Measurements from ENCODE around the gene CCNB3. TPM values are rescaled to one million over a fixed set of nuclear protein-coding genes. Genes with fewer than 3 reads are reported as not detected.
A peak's percentile ranks its signal among the peaks of the same experiment; 100 is the strongest.

Gene CCNB3
- total RNA-seq (2014; rRNA removed; shearing (Covaris generic); ENCODE audit: low replicate concordance): not detected in 2 replicates

- H3K4me3 ChIP-seq: peak within 1 kb of the TSS; percentile 36
- DNase-seq: peak; percentile 62
- no peaks in the 10 kb centered on the region for H3K9me3 ChIP-seq
- H3K27me3 ChIP-seq: no peaks in the 10 kb centered on the region
- no peaks in the 10 kb centered on the region for H3K36me3 ChIP-seq
Observed at GRCh38 chrX:50204364-50204899, at the start of gene CCNB3. Gene CCNB3, plus strand, starts transcription at chrX:50204765. Its CDS starts 80,399 bp downstream, at chrX:50285164.

- Histone ChIP-seq H3K27me3 (no peaks in the 10 kb centered on the region), H3K4me3 (no peak overlapping the region), H3K9me3 (no peaks in the 10 kb centered on the region), H3K36me3 (no peaks in the 10 kb centered on the region)
- peak; percentile 41 for DNase-seq
Observed at GRCh38 chrX:50157545-50158135, 46.9 kb upstream of the CCNB3 start.

GRCh38 chrX:50158593-50158992, 46.0 kb upstream of the CCNB3 start:
- H3K9me3 ChIP-seq: no peaks in the 10 kb centered on the region
- H3K4me3 ChIP-seq: no peak overlapping the region
- H3K27me3 ChIP-seq: no peaks in the 10 kb centered on the region
- H3K36me3 ChIP-seq: no peaks in the 10 kb centered on the region
- DNase-seq: no peak

GRCh38 chrX:50161127-50161526, 43.4 kb upstream of the CCNB3 start:
- H3K27me3 ChIP-seq: no peaks in the 10 kb centered on the region
- no peaks in the 10 kb centered on the region for H3K9me3 ChIP-seq
- no peaks in the 10 kb centered on the region for H3K36me3 ChIP-seq
- H3K4me3 ChIP-seq: no peak overlapping the region
- DNase-seq: no peak

- Histone ChIP-seq H3K9me3 (no peaks in the 10 kb centered on the region), H3K36me3 (no peaks in the 10 kb centered on the region), H3K27me3 (no peaks in the 10 kb centered on the region), H3K4me3 (no peak overlapping the region)
- no peak for DNase-seq
Observed at GRCh38 chrX:50165727-50166126, 38.8 kb upstream of the CCNB3 start.

- no peak for DNase-seq
- Histone ChIP-seq H3K27me3 (no peaks in the 10 kb centered on the region), H3K9me3 (no peaks in the 10 kb centered on the region), H3K36me3 (no peaks in the 10 kb centered on the region), H3K4me3 (no peak overlapping the region)
Observed at GRCh38 chrX:50167366-50167765, 37.2 kb upstream of the CCNB3 start.

GRCh38 chrX:50168241-50168687, 36.3 kb upstream of the CCNB3 start:
- Histone ChIP-seq H3K4me3 (no peak overlapping the region), H3K9me3 (no peaks in the 10 kb centered on the region), H3K36me3 (no peaks in the 10 kb centered on the region), H3K27me3 (no peaks in the 10 kb centered on the region)
- no peak for DNase-seq

- Histone ChIP-seq H3K4me3 (no peak overlapping the region), H3K9me3 (no peaks in the 10 kb centered on the region), H3K36me3 (no peaks in the 10 kb centered on the region), H3K27me3 (no peaks in the 10 kb centered on the region)
- DNase-seq: no peak
Observed at GRCh38 chrX:50169717-50170116, 34.8 kb upstream of the CCNB3 start.

GRCh38 chrX:50180073-50180940, 24.3 kb upstream of the CCNB3 start:
- H3K27me3 ChIP-seq: no peaks in the 10 kb centered on the region
- DNase-seq: no peak
- H3K4me3 ChIP-seq: no peak overlapping the region
- H3K36me3 ChIP-seq: no peaks in the 10 kb centered on the region
- H3K9me3 ChIP-seq: no peaks in the 10 kb centered on the region

GRCh38 chrX:50183891-50184290, 20.7 kb upstream of the CCNB3 start:
- Histone ChIP-seq H3K27me3 (no peaks in the 10 kb centered on the region), H3K9me3 (no peaks in the 10 kb centered on the region), H3K4me3 (no peak overlapping the region), H3K36me3 (no peaks in the 10 kb centered on the region)
- no peak for DNase-seq

GRCh38 chrX:50188859-50189600, 15.5 kb upstream of the CCNB3 start:
- H3K4me3 ChIP-seq: no peak overlapping the region
- no peaks in the 10 kb centered on the region for H3K27me3 ChIP-seq
- DNase-seq: no peak
- H3K9me3 ChIP-seq: no peaks in the 10 kb centered on the region
- no peaks in the 10 kb centered on the region for H3K36me3 ChIP-seq

GRCh38 chrX:50198348-50198747, 6.2 kb upstream of the CCNB3 start:
- no peaks in the 10 kb centered on the region for H3K27me3 ChIP-seq
- no peak for DNase-seq
- no peaks in the 10 kb centered on the region for H3K36me3 ChIP-seq
- H3K9me3 ChIP-seq: no peaks in the 10 kb centered on the region
- no peak overlapping the region for H3K4me3 ChIP-seq

- H3K4me3 ChIP-seq: no peak within 1 kb of the TSS
- H3K36me3 ChIP-seq: no peaks in the 10 kb centered on the region
- H3K9me3 ChIP-seq: no peaks in the 10 kb centered on the region
- no peaks in the 10 kb centered on the region for H3K27me3 ChIP-seq
- DNase-seq: no peak
Observed at GRCh38 chrX:50200907-50201306, 3.7 kb upstream of the CCNB3 start, which contains the start of gene AKAP4. Gene AKAP4, minus strand, starts transcription at chrX:50201007. Its CDS starts 118 bp downstream, at chrX:50200889.

- no peaks in the 10 kb centered on the region for H3K36me3 ChIP-seq
- no peak for DNase-seq
Observed at GRCh38 chrX:50202539-50202938, 2.0 kb upstream of the CCNB3 start.

GRCh38 chrX:50206753-50207152, 2.2 kb downstream of the CCNB3 start:
- H3K27me3 ChIP-seq: no peaks in the 10 kb centered on the region
- no peaks in the 10 kb centered on the region for H3K36me3 ChIP-seq
- H3K9me3 ChIP-seq: no peaks in the 10 kb centered on the region
- no peak overlapping the region for H3K4me3 ChIP-seq
- no peak for DNase-seq

More at GRCh38 chrX:50202539-50202938, 2.0 kb upstream of the CCNB3 start:
- H3K9me3 ChIP-seq: no peaks in the 10 kb centered on the region
- H3K27me3 ChIP-seq: no peaks in the 10 kb centered on the region
- H3K4me3 ChIP-seq: no peak overlapping the region

GRCh38 chrX:50211510-50211909, 6.9 kb downstream of the CCNB3 start:
- Histone ChIP-seq H3K4me3 (no peak overlapping the region), H3K27me3 (no peaks in the 10 kb centered on the region), H3K36me3 (no peaks in the 10 kb centered on the region), H3K9me3 (no peaks in the 10 kb centered on the region)
- DNase-seq: peak; percentile 10

GRCh38 chrX:50281253-50281652, 76.7 kb downstream of the CCNB3 start:
- Histone ChIP-seq H3K27me3 (no peaks in the 10 kb centered on the region), H3K4me3 (no peak overlapping the region), H3K9me3 (no peaks in the 10 kb centered on the region), H3K36me3 (no peaks in the 10 kb centered on the region)
- no peak for DNase-seq

Measured in MG63 (cell line).